Measurements from ENCODE around the gene FAM117B. TPM values are rescaled to one million over a fixed set of nuclear protein-coding genes. Genes with fewer than 3 reads are reported as not detected.

The FAM117B gene
- total RNA-seq, 1 experiment from 2014 or later = 9.1 TPM

- POLR2A ChIA-PET = no interaction called here
- Histone ChIP-seq H3K9me2 (ENCODE audit: insufficient read depth) (no peaks in the 10 kb centered on the region), H3K9me3 (ENCODE audit: control insufficient read depth in 1 of 2, insufficient read depth in 1 of 2, low read depth in 1 of 2, low read length in 2 of 2) (no peaks in the 10 kb centered on the region; a peak in 1 of 4 replicates), H3K79me2 (ENCODE audit: insufficient read depth, low read length) (no peaks in the 10 kb centered on the region), H3K9ac (ENCODE audit: low read length) (no peak overlapping the region), H4K20me1 (ENCODE audit: insufficient read depth) (no peaks in the 10 kb centered on the region), H3K27me3 (ENCODE audit: insufficient read depth, low read length) (no peaks in the 10 kb centered on the region), H2AFZ (ENCODE audit: low read depth, low read length, poor library complexity, severe bottlenecking) (no peak overlapping the region), H3K27ac (ENCODE audit: low read depth, low read length) (no peak overlapping the region), H3K4me3 (replicated peaks in 1 of 2; ENCODE audit: low read depth in 1 of 2, low read length in 2 of 2) (no peak overlapping the region), H3K36me3 (ENCODE audit: control insufficient read depth in 1 of 2, insufficient read depth in 2 of 2, low read length in 2 of 2) (no peaks in the 10 kb centered on the region), H3K4me2 (ENCODE audit: low read length) (no peak overlapping the region), H3K4me1 (ENCODE audit: control insufficient read depth in 1 of 2, insufficient read depth in 2 of 2, low read length in 2 of 2) (no peaks in the 10 kb centered on the region)
- CTCF ChIA-PET = no interaction called here
- TF ChIP-seq CEBPB (IDR thresholded peaks at IDR 0.05; ENCODE audit: low read depth) = no peak
- no peak for TF ChIP-seq POLR2A (IDR thresholded peaks at IDR 0.05; ENCODE audit: borderline replicate concordance, extremely low read depth, insufficient read depth, insufficient read length)
- TF ChIP-seq ZFX (IDR thresholded peaks at IDR 0.05) = no peak
- TF ChIP-seq, protein P1, sequence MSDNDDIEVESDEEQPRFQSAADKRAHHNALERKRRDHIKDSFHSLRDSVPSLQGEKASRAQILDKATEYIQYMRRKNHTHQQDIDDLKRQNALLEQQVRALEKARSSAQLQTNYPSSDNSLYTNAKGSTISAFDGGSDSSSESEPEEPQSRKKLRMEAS (IDR thresholded peaks at IDR 0.05) = no peak
- no peak for TF ChIP-seq POLR2AphosphoS5 (IDR thresholded peaks at IDR 0.05; ENCODE audit: low read depth, low read length)
- no peak for TF ChIP-seq ELF1 (IDR thresholded peaks at IDR 0.05; ENCODE audit: borderline replicate concordance, low read depth)
- no peak for TF ChIP-seq FOSL1 (IDR thresholded peaks at IDR 0.05; ENCODE audit: low read depth)
- intact Hi-C loops (cut with micrococcal nuclease) = no loop called here
- RAD21 ChIA-PET (ENCODE audit: low non-redundant PET in 1 of 2, low total read pairs in 2 of 2, uncharacterized antibody in 2 of 2, unreplicated experiment in 2 of 2) = no interaction called here
- BruUV-seq (replicated peaks) = no TSS peak
- DNase-seq (ENCODE audit: low read depth, low spot score) (no peak), ATAC-seq (no peak)
Observed at GRCh38 chr2:202736826-202737225, 102.1 kb downstream of the FAM117B start.

DNA sequence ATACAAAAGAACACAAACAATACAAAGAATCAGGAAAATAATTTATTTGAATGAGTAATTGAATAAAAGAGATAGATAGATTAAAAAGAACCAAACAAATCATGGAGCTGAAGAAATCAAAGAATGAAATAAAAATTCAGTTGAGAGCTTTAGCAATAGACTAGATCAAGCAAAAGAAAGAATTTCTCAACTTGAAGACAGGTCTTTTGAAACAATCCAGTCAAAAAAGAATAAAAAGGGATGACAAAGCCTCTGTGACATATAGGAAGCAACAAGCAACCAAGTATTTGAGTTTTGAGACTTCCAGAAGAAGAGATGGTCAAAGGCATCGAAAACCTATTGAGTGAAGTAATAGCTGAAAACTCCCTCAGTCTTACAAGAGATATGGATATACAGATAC is 108.8 kb downstream of the FAM117B start:
- Histone ChIP-seq H3K9me2 (ENCODE audit: insufficient read depth) (no peaks in the 10 kb centered on the region), H3K79me2 (ENCODE audit: insufficient read depth, low read length) (no peaks in the 10 kb centered on the region), H3K36me3 (ENCODE audit: control insufficient read depth in 1 of 2, insufficient read depth in 2 of 2, low read length in 2 of 2) (no peaks in the 10 kb centered on the region), H3K27ac (ENCODE audit: low read depth, low read length) (no peak overlapping the region), H3K27me3 (ENCODE audit: insufficient read depth, low read length) (no peaks in the 10 kb centered on the region), H3K4me2 (ENCODE audit: low read length) (no peak overlapping the region), H3K9ac (ENCODE audit: low read length) (no peak overlapping the region), H2AFZ (ENCODE audit: low read depth, low read length, poor library complexity, severe bottlenecking) (no peak overlapping the region), H3K9me3 (ENCODE audit: control insufficient read depth in 1 of 2, insufficient read depth in 1 of 2, low read depth in 1 of 2, low read length in 2 of 2) (peaks cover 0 to 5% of the 10 kb centered on the region in 2 experiments; a peak in 1 of 4 replicates), H3K4me3 (replicated peaks in 1 of 2; ENCODE audit: low read depth in 1 of 2, low read length in 2 of 2) (no peak overlapping the region), H3K4me1 (ENCODE audit: control insufficient read depth in 1 of 2, insufficient read depth in 2 of 2, low read length in 2 of 2) (no peaks in the 10 kb centered on the region), H4K20me1 (ENCODE audit: insufficient read depth) (no peaks in the 10 kb centered on the region)
- ATAC-seq (no peak), DNase-seq (ENCODE audit: low read depth, low spot score) (no peak)
- POLR2A ChIA-PET = no interaction called here
- TF ChIP-seq ZFX (IDR thresholded peaks at IDR 0.05) = no peak
- no peak for TF ChIP-seq ELF1 (IDR thresholded peaks at IDR 0.05; ENCODE audit: borderline replicate concordance, low read depth)
- TF ChIP-seq SIN3A (IDR thresholded peaks at IDR 0.05; ENCODE audit: low read depth) = no peak
- TF ChIP-seq YY1 (IDR thresholded peaks at IDR 0.05; ENCODE audit: extremely low read depth, insufficient replicate concordance, low read depth, low read length) = no peak
- no peak for TF ChIP-seq JUND (IDR thresholded peaks at IDR 0.05)
- TF ChIP-seq RAD21 (IDR thresholded peaks at IDR 0.05; ENCODE audit: low read depth) = no peak
- TF ChIP-seq POLR2A (IDR thresholded peaks at IDR 0.05; ENCODE audit: borderline replicate concordance, extremely low read depth, insufficient read depth, insufficient read length) = no peak
- no peak for TF ChIP-seq EGR1 (IDR thresholded peaks at IDR 0.05; ENCODE audit: low read depth)
- RAD21 ChIA-PET (ENCODE audit: low non-redundant PET in 1 of 2, low total read pairs in 2 of 2, uncharacterized antibody in 2 of 2, unreplicated experiment in 2 of 2) = no interaction called here
- CTCF ChIA-PET = no interaction called here
- intact Hi-C loops (cut with micrococcal nuclease) = no loop called here
- BruUV-seq (replicated peaks) = no TSS peak
